A549 (cell line): Measurements from ENCODE around the gene ABCA4. TPM values are rescaled to one million over a fixed set of nuclear protein-coding genes. Genes with fewer than 3 reads are reported as not detected.

Experiments
- ATAC-seq, 2 experiments: fragments of 200-7000 bp in 1 of 2; fragments of >200 bp in 1 of 2; cut with Nextera tagmentation in 1 of 2; cut with Tn5 transposase in 1 of 2; 3 replicates each; pipeline versions ENCODE4 v1.8.0 to v1.9.1; 2018 to 2020; ENCODE audit warnings: mild to moderate bottlenecking in 1 of 2, moderate library complexity in 1 of 2
- CTCF ChIA-PET: fragments of 300-600 bp; sonication (Branson Sonifier 250); formaldehyde crosslinking; extraction: SDS; loops from one replicate; lab custom pipeline; 2021; ENCODE audit warnings: antibody characterized with exemption, inconsistent platforms; lab: Yijun Ruan, JAX
- POLR2A ChIA-PET: fragments of 350-600 bp; formaldehyde crosslinking; extraction: SDS; loops from one replicate; lab custom pipeline; 2021; ENCODE audit warnings: antibody characterized with exemption, inconsistent platforms; lab: Yijun Ruan, JAX
- DNase-seq, 2 experiments: peaks; one replicate each; pipeline versions ENCODE4 v3.0.0 to v3.0.0-alpha.2; 2011 to 2016; ENCODE audit warnings: low read depth in 1 of 2, low spot score in 1 of 2
- FAIRE-seq: peaks from 2 replicates; lab custom pipeline; 2011; peaks lifted over from hg19 to GRCh38; lab: Jason Lieb, UNC
- H3K27ac ChIP-seq, 2 experiments: fragments of >200 bp; sonication (Bioruptor Twin); formaldehyde crosslinking; 3 replicates each; pipeline ENCODE4 v1.5.1; 2016 to 2017
- H3K4me1 ChIP-seq: fragments of >200 bp; sonication (Bioruptor Twin); formaldehyde crosslinking; 3 replicates; pipeline ENCODE4 v1.6.1; 2016
- H3K4me2 ChIP-seq: fragments of >200 bp; sonication (Bioruptor Twin); formaldehyde crosslinking; 3 replicates; pipeline ENCODE4 v1.6.1; 2016
- H3K4me3 ChIP-seq: fragments of >200 bp; sonication (Bioruptor Twin); formaldehyde crosslinking; 3 replicates; pipeline ENCODE4 v1.5.1; 2016
- H3K9me3 ChIP-seq: fragments of >200 bp; sonication (Bioruptor Twin); formaldehyde crosslinking; 3 replicates; pipeline ENCODE4 v1.6.1; 2016
- CEBPB ChIP-seq, 2 experiments: fragments of >200 bp in 1 of 2; sonication (Bioruptor Twin) in 1 of 2; formaldehyde crosslinking in 1 of 2; IDR thresholded peaks; 2 replicates each; pipeline ENCODE4 v1.6.1; 2012 to 2016
- CHD4 ChIP-seq: fragments of 200-600 bp; sonication (generic); IDR thresholded peaks from 2 replicates; pipeline ENCODE4 v1.6.1; 2016; ENCODE audit warnings: antibody characterized with exemption, mild to moderate bottlenecking, borderline replicate concordance
- EHF ChIP-seq: fragments of 250-450 bp; sonication (Bioruptor Pico); IDR thresholded peaks from 2 replicates; pipeline ENCODE4 v1.5.0; 2020; ENCODE audit warnings: mild to moderate bottlenecking
- FOSL2 ChIP-seq, 2 experiments: fragments of 450-650 bp in 1 of 2; fragments of >200 bp in 1 of 2; sonication (Bioruptor Twin) in 1 of 2; formaldehyde crosslinking; IDR thresholded peaks; 2 replicates each; pipeline versions ENCODE4 v1.5.0 to v1.6.1; 2016 to 2020; ENCODE audit warnings: mild to moderate bottlenecking in 1 of 2, moderate library complexity in 1 of 2
- HDAC2 ChIP-seq: fragments of 200-600 bp; sonication (generic); IDR thresholded peaks from 2 replicates; pipeline ENCODE4 v1.6.1; 2016
- HOXB13 ChIP-seq: fragments of 250-450 bp; sonication (Bioruptor Pico); IDR thresholded peaks from 2 replicates; pipeline ENCODE4 v1.5.0; 2020; ENCODE audit warnings: low read depth, mild to moderate bottlenecking, moderate library complexity
- JUN ChIP-seq, 2 experiments: fragments of >200 bp; sonication (Bioruptor Twin); formaldehyde crosslinking; IDR thresholded peaks; 2 replicates in 1 of 2; 3 replicates in 1 of 2; pipeline ENCODE4 v1.6.1; 2016 to 2017
- JUNB ChIP-seq: fragments of >200 bp; sonication (Bioruptor Twin); formaldehyde crosslinking; IDR thresholded peaks from 2 replicates; pipeline ENCODE4 v1.6.1; 2016
- MAFK ChIP-seq: fragments of 450-650 bp; IDR thresholded peaks from 2 replicates; pipeline ENCODE4 v1.6.1; 2014; ENCODE audit not compliant: partially characterized antibody
- NPAS2 ChIP-seq: fragments of 250-450 bp; sonication (Bioruptor Pico); IDR thresholded peaks from 2 replicates; pipeline ENCODE4 v1.8.0; 2022; ENCODE audit warnings: mild to moderate bottlenecking, moderate library complexity, borderline replicate concordance
- POLR2AphosphoS2 ChIP-seq: conservative IDR thresholded peaks from 2 replicates; pipeline ENCODE4 v1.6.1; 2012; ENCODE audit warnings: low read length, improper control_type of control experiment, inconsistent platforms
- RAD21 ChIP-seq, 2 experiments: fragments of >200 bp in 1 of 2; sonication (Bioruptor Twin) in 1 of 2; formaldehyde crosslinking in 1 of 2; IDR thresholded peaks in 1 of 2; conservative IDR thresholded peaks in 1 of 2; 2 replicates in 1 of 2; 3 replicates in 1 of 2; pipeline ENCODE4 v1.6.1; 2012 to 2018; ENCODE audit warnings: inconsistent platforms in 1 of 2
- RNF2 ChIP-seq: fragments of 200-600 bp; sonication (generic); IDR thresholded peaks from 2 replicates; pipeline ENCODE4 v1.6.1; 2016; ENCODE audit warnings: low read depth, mild to moderate bottlenecking, antibody characterized with exemption, moderate library complexity, borderline replicate concordance
- TP53 ChIP-seq: fragments of 250-450 bp; sonication (Bioruptor Pico); IDR thresholded peaks from 2 replicates; pipeline ENCODE4 v1.5.0; 2021; ENCODE audit warnings: mild to moderate bottlenecking, moderate library complexity
- ZFP36 ChIP-seq: fragments of 450-650 bp; IDR thresholded peaks from 2 replicates; pipeline ENCODE4 v1.6.1; 2014; ENCODE audit warnings: borderline replicate concordance; ENCODE audit not compliant: partially characterized antibody
- WGBS: methylation state at CpG from one replicate; pipeline ENCODE4 v1.1.6; 2017; ENCODE audit errors: missing lambda C conversion rate; 5-methylcytosine and 5-hydroxymethylcytosine counted together
- polyA plus RNA-seq, 4 experiments: library from polyadenylated mRNA; depleted of rRNA in 3 of 4; stranded (reverse); fragments of >200 nt; fragmentation: RNase III in 1 of 4; extraction: RNeasy Plus Mini Kit Qiagen cat#74134 plus additional on column Dnase treatment in 1 of 4; gene quantifications; 2 replicates in 3 of 4; 3 replicates in 1 of 4; pipeline ENCODE4 v1.2.3, GENCODE V29; 2011 to 2017
- TF ChIP-seq, protein P1 (sequence below): IDR thresholded peaks from 2 replicates; pipeline ENCODE4 v1.6.1; 2012
- TF ChIP-seq, protein P2 (sequence below): fragments of 250-450 bp; sonication (Bioruptor Pico); IDR thresholded peaks from 2 replicates; pipeline ENCODE4 v1.5.0; 2021; ENCODE audit warnings: mild to moderate bottlenecking, moderate library complexity, borderline replicate concordance
- TF ChIP-seq, protein P3 (sequence below): fragments of >200 bp; sonication (Bioruptor Twin); formaldehyde crosslinking; IDR thresholded peaks from 3 replicates; pipeline ENCODE4 v1.5.1; 2016
- TF ChIP-seq, protein P4 (sequence below): fragments of 200-600 bp; sonication (generic); IDR thresholded peaks from 2 replicates; pipeline ENCODE4 v1.6.1; 2016; ENCODE audit warnings: antibody characterized with exemption, mild to moderate bottlenecking, moderate library complexity
- TF ChIP-seq, protein P5 (sequence below): fragments of 450-650 bp; IDR thresholded peaks from 2 replicates; pipeline ENCODE4 v1.6.1; 2014; ENCODE audit warnings: antibody characterized with exemption

ABCA4 gene
- polyA plus RNA-seq, 2 of the 4 experiments (the other 2 are of a cell fraction), result 0.05 to 0.23 TPM

DNA sequence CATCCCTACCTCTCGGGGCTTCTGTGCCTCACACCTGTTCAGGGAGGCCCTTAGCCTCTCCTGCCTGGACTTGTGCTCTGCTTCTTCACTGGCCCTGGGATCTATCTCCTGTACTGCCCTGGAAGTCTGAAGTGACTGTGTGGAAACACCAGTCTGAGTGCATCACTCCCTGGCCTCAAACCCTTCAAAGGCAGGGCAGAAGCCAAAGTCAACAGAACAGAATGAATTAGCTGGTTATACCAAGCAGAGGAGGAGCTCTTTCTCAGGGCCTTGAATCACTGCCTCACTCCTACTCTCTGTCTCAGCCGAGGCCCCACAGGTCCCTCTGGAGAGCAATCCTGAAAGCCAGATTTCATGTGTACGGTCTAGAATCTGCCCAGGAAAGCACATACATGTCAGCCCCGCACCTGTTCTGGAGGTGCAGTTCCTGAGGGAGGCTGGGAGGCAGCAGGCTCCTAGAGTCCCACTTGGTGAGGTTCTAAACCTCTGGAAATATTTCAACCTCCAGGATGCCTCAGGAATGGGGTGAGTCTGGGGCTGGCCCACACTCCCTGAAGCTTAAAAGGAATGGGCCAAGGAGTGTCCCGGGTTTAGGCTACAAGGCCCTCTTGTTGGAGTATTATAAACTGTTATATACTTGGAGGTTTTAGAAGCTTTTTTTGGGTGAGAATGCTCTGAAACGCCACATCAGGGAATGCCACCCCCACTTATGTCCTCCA, 98.3 kb downstream of the ABCA4 start:
- POLR2A ChIA-PET, result interaction anchor here (1.0 kb wide), 3 partner anchors 11 to 113 kb away, joined by 3 to 6 read pairs (median 3); partner anchors contain the start of gene GCLM
- ATAC-seq (peak; percentile 90 to 94), DNase-seq (peak; percentile 44 to 78), FAIRE-seq (no peak)
- TF ChIP-seq, protein P1, sequence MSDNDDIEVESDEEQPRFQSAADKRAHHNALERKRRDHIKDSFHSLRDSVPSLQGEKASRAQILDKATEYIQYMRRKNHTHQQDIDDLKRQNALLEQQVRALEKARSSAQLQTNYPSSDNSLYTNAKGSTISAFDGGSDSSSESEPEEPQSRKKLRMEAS, result no peak
- TF ChIP-seq FOSL2 (IDR thresholded peaks at IDR 0.05) (no peak), FOSL2 (CRISPR knock-in tag; IDR thresholded peaks at IDR 0.05) (peak; percentile 27; the same call in 1 of the 2 replicates)
- CTCF ChIA-PET, result interaction anchor here (0.7 to 32.3 kb wide), 9 partner anchors 10 to 441 kb away, joined by 3 to 840 read pairs (median 4); partner anchors contain the start of genes ARHGAP29 and GCLM
- H3K4me2 ChIP-seq, result peak overlapping the region; percentile 45
- H3K9me3 ChIP-seq, result no peaks in the 10 kb centered on the region
- no peak overlapping the region for H3K4me3 ChIP-seq
- peaks cover 40% of the 10 kb centered on the region for H3K4me1 ChIP-seq
- H3K27ac ChIP-seq, result peak overlapping the region; percentile 50 to 85
- WGBS, result 41% methylated on average over 4 of the region's 6 CpGs

DNA sequence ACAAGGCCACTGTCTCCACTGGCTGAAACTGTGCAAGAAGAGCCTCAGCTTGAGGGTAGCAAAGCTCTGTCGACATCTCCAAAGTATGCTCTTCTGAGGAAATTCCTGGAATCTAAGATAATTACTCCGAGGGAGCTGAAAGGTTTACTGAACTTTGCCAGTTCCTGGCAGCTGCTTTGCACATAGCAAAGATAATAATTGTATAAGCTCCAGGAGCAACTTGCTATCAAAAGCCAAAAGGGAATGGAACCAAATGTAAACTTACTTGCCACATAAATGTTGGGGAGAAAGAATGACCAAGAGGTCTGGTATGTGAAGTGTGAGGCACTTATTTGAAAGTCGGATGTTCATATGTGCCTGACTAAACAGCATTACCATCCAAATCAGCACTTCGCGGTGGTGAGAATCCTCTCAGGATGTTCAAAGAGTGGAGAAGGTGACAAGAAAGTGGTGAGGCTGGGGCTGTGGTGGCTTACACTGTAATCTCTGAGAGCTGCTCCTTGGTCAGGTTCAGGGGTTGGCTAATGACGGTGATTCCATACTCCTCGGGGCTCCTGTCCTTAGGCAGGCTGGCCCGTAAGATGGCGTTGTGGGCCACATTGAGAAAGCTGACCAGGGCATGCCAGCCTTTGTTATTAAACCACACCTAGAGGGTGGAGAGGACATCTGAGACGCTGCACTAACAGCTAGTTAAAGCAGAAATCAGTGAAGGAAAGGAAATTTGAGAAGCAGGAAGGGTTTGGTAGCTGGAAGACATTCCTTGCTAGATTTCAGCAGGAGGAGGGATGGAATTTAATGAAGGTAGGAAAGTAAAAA, 100.0 kb downstream of the ABCA4 start:
- TF ChIP-seq RNF2, result no peak
- TF ChIP-seq TP53 (CRISPR knock-in tag), result no peak
- TF ChIP-seq EHF (CRISPR knock-in tag), result no peak
- TF ChIP-seq MAFK, result no peak
- no peak for TF ChIP-seq JUN (IDR thresholded peaks at IDR 0.05)
- TF ChIP-seq JUNB, result no peak
- TF ChIP-seq CEBPB (IDR thresholded peaks at IDR 0.05), result no peak
- TF ChIP-seq, protein P2, sequence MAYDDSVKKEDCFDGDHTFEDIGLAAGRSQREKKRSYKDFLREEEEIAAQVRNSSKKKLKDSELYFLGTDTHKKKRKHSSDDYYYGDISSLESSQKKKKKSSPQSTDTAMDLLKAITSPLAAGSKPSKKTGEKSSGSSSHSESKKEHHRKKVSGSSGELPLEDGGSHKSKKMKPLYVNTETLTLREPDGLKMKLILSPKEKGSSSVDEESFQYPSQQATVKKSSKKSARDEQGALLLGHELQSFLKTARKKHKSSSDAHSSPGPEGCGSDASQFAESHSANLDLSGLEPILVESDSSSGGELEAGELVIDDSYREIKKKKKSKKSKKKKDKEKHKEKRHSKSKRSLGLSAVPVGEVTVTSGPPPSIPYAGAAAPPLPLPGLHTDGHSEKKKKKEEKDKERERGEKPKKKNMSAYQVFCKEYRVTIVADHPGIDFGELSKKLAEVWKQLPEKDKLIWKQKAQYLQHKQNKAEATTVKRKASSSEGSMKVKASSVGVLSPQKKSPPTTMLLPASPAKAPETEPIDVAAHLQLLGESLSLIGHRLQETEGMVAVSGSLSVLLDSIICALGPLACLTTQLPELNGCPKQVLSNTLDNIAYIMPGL (CRISPR knock-in tag), result no peak
- no peak for TF ChIP-seq ZFP36
- no peak for TF ChIP-seq NPAS2 (CRISPR knock-in tag)
- TF ChIP-seq CHD4, result no peak
- TF ChIP-seq HOXB13 (CRISPR knock-in tag), result no peak
- no peak for TF ChIP-seq POLR2AphosphoS2
- TF ChIP-seq, protein P1, result no peak
- TF ChIP-seq, protein P3, sequence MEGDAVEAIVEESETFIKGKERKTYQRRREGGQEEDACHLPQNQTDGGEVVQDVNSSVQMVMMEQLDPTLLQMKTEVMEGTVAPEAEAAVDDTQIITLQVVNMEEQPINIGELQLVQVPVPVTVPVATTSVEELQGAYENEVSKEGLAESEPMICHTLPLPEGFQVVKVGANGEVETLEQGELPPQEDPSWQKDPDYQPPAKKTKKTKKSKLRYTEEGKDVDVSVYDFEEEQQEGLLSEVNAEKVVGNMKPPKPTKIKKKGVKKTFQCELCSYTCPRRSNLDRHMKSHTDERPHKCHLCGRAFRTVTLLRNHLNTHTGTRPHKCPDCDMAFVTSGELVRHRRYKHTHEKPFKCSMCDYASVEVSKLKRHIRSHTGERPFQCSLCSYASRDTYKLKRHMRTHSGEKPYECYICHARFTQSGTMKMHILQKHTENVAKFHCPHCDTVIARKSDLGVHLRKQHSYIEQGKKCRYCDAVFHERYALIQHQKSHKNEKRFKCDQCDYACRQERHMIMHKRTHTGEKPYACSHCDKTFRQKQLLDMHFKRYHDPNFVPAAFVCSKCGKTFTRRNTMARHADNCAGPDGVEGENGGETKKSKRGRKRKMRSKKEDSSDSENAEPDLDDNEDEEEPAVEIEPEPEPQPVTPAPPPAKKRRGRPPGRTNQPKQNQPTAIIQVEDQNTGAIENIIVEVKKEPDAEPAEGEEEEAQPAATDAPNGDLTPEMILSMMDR, result no peak
- TF ChIP-seq, protein P4, sequence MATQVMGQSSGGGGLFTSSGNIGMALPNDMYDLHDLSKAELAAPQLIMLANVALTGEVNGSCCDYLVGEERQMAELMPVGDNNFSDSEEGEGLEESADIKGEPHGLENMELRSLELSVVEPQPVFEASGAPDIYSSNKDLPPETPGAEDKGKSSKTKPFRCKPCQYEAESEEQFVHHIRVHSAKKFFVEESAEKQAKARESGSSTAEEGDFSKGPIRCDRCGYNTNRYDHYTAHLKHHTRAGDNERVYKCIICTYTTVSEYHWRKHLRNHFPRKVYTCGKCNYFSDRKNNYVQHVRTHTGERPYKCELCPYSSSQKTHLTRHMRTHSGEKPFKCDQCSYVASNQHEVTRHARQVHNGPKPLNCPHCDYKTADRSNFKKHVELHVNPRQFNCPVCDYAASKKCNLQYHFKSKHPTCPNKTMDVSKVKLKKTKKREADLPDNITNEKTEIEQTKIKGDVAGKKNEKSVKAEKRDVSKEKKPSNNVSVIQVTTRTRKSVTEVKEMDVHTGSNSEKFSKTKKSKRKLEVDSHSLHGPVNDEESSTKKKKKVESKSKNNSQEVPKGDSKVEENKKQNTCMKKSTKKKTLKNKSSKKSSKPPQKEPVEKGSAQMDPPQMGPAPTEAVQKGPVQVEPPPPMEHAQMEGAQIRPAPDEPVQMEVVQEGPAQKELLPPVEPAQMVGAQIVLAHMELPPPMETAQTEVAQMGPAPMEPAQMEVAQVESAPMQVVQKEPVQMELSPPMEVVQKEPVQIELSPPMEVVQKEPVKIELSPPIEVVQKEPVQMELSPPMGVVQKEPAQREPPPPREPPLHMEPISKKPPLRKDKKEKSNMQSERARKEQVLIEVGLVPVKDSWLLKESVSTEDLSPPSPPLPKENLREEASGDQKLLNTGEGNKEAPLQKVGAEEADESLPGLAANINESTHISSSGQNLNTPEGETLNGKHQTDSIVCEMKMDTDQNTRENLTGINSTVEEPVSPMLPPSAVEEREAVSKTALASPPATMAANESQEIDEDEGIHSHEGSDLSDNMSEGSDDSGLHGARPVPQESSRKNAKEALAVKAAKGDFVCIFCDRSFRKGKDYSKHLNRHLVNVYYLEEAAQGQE, result no peak
- TF ChIP-seq, protein P5, sequence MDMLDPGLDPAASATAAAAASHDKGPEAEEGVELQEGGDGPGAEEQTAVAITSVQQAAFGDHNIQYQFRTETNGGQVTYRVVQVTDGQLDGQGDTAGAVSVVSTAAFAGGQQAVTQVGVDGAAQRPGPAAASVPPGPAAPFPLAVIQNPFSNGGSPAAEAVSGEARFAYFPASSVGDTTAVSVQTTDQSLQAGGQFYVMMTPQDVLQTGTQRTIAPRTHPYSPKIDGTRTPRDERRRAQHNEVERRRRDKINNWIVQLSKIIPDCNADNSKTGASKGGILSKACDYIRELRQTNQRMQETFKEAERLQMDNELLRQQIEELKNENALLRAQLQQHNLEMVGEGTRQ, result no peak
- no peak for TF ChIP-seq HDAC2
- no peak for TF ChIP-seq RAD21 (conservative IDR thresholded peaks at IDR 0.05 in 1 of 2, IDR thresholded peaks at IDR 0.05 in 1 of 2)
- Histone ChIP-seq H3K27ac (peak overlapping the region; percentile 28 to 56; a peak in 4 of 6 replicates), H3K4me3 (no peak overlapping the region), H3K9me3 (no peaks in the 10 kb centered on the region), H3K4me1 (peaks cover 37% of the 10 kb centered on the region), H3K4me2 (peak overlapping the region; percentile 45)
- ChIA-PET POLR2A (no interaction called here), CTCF (interaction anchor here (1.1 to 32.3 kb wide), 6 partner anchors 8 to 443 kb away, joined by 3 to 840 read pairs (median 10); partner anchors contain the start of gene GCLM)
- ATAC-seq (no peak), DNase-seq (no peak), FAIRE-seq (no peak)
- 76% methylated on average over 10 of the region's 10 CpGs for WGBS
